HG03045 (cell line): ENCODE results near the gene HIPK2.

Experiments
- ATAC-seq: cut with Tn5 transposase; IDR thresholded peaks from one replicate; pipeline ENCODE4 v1.9.1; 2021; ENCODE audit warnings: mild to moderate bottlenecking, moderate library complexity; ENCODE audit not compliant: unreplicated experiment

The HIPK2 gene

GRCh38 chr7:139753081-139753692 is 24.6 kb downstream of the HIPK2 start:
- ATAC-seq: no peak

GRCh38 chr7:139752604-139753003 is 25.2 kb downstream of the HIPK2 start:
- ATAC-seq: no peak

GRCh38 chr7:139752148-139752547 is 25.6 kb downstream of the HIPK2 start:
- ATAC-seq: no peak

GRCh38 chr7:139750459-139751095 is 27.2 kb downstream of the HIPK2 start:
- ATAC-seq: no peak

- no peak for ATAC-seq
These were observed 28.3 kb downstream of the HIPK2 start for GRCh38 chr7:139749545-139749944.

- ATAC-seq: no peak
These were observed 28.9 kb downstream of the HIPK2 start for GRCh38 chr7:139748941-139749340.

GRCh38 chr7:139748373-139748765 is 29.4 kb downstream of the HIPK2 start:
- no peak for ATAC-seq

- ATAC-seq: no peak
These were observed 30.0 kb downstream of the HIPK2 start for GRCh38 chr7:139747662-139748372.

- no peak for ATAC-seq
These were observed 31.1 kb downstream of the HIPK2 start for GRCh38 chr7:139746652-139747051.

- ATAC-seq: no peak
These were observed 32.1 kb downstream of the HIPK2 start for GRCh38 chr7:139745678-139746143.

GRCh38 chr7:139744768-139745677 is 32.8 kb downstream of the HIPK2 start:
- ATAC-seq: no peak

GRCh38 chr7:139743967-139744767 is 33.6 kb downstream of the HIPK2 start:
- no peak for ATAC-seq

GRCh38 chr7:139743267-139743966 is 34.4 kb downstream of the HIPK2 start:
- ATAC-seq: no peak

- ATAC-seq: no peak
These were observed 35.9 kb downstream of the HIPK2 start for GRCh38 chr7:139741789-139742344.

- no peak for ATAC-seq
These were observed 36.6 kb downstream of the HIPK2 start for GRCh38 chr7:139741239-139741638.

GRCh38 chr7:139739863-139740597 is 37.8 kb downstream of the HIPK2 start:
- ATAC-seq: no peak

GRCh38 chr7:139738772-139739171 is 39.0 kb downstream of the HIPK2 start:
- ATAC-seq: no peak

GRCh38 chr7:139738101-139738489 is 39.7 kb downstream of the HIPK2 start:
- no peak for ATAC-seq
